ENCODE data around the gene SPRYD3.

The SPRYD3 gene

DNA sequence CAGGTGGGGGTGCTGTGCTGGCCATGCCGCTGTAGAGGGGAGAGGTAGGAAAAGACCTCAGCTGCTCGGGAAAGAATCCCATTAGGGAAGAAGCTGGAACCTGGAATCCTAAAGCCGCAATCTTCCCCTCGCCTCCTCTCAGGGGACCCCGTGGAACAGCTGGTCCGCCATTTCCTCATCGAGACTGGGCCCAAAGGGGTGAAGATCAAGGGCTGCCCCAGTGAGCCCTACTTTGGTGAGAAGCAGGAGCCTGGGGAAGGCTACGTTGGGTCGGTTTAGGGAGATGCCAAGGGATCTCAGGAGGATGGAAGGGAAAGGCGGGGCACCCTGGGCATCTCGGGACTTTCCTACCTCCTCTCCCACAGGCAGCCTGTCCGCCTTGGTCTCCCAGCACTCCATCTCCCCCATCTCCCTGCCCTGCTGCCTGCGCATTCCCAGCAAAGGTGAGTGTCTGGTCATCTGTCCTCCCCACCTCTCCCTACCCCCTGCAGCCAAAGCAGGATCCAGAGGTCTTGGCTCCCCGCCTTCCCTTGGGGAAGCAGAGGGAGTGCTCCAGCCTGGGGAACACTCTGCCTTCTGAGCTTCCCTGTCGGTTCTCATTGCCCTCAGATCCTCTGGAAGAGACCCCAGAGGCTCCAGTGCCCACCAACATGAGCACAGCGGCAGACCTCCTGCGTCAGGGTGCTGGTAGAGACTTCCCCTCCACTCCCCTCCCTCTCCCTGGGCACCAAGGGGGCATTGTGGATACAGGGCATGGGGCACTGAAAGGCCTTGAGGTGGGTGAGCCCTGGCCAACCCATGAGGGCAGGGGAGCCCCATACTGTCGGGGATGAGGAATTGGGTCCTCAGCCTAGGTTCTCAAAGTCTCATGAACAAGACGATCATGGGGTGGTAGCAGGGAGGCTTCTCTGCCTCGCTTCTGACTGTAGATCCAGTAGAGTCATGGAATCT, 16.9 kb downstream of the SPRYD3 start:
- DNase-seq = no peak

DNA sequence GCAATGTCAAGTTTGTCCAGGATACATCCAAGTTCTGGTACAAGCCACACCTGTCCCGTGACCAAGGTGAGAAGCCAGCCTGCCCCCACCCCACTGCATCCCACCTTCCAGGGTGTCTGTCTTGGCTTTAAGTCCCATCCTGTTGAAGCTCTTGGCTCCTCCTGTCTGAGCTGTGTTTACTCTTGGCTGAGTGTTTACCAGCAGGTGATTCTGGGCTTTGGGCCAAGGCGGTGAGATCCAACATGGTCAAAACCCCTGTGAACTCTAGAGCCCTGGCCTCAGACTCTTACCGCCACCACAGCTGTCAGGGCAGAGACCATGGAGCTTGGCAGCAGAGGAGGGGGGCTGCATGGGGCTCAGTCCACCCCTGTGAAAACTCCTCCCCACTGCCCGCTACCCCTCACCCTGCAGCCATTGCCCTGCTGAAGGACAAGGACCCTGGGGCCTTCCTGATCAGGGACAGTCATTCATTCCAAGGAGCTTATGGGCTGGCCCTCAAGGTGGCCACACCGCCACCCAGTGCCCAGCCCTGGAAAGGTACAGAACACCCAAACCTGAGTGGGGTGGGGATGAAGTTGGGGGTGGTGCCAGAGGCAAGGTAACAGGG, 17.7 kb downstream of the SPRYD3 start:
- DNase-seq = peak; percentile 56 to 85

DNA sequence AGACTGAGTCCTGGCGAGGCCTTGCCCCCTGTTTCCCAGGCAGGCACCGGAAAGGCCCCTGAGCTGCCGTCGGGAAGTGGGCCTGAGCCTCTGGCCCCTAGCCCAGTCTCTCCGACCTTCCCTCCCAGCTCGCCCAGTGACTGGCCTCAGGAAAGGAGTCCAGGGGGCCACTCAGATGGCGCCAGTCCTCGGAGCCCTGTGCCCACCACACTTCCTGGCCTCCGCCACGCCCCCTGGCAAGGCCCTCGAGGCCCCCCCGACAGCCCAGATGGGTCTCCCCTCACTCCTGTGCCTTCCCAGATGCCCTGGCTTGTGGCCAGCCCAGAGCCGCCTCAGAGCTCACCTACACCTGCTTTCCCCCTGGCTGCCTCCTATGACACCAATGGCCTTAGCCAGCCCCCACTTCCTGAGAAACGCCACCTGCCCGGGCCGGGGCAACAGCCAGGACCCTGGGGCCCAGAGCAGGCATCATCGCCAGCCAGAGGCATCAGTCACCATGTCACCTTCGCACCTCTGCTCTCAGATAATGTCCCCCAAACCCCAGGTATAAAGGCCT, 18.4 kb downstream of the SPRYD3 start:
- peak; percentile 41 to 76 for DNase-seq

DNA sequence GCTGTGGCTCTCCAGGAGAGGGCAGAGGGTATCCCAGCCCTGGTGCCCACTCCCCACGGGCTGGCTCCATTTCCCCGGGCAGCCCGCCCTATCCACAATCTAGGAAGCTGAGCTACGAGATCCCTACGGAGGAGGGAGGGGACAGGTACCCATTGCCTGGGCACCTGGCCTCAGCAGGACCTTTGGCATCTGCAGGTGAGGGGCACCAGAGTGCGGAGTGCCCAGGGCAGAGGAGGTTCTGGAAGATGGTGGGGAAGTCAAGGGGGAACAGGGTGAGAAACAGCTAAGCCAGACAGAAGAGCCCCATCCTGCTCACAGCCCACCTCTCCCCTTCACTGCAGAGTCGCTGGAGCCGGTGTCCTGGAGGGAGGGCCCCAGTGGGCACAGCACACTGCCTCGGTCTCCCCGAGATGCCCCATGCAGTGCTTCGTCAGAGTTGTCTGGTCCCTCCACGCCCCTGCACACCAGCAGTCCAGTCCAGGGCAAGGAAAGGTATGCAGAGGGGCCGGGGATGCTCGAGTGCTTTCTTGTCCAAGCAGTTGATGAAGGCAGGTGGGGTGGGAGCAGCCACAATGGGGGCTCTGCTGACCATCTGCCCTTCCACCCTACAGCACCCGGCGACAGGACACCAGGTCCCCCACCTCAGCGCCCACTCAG, 19.0 kb downstream of the SPRYD3 start:
- no peak for DNase-seq

DNA sequence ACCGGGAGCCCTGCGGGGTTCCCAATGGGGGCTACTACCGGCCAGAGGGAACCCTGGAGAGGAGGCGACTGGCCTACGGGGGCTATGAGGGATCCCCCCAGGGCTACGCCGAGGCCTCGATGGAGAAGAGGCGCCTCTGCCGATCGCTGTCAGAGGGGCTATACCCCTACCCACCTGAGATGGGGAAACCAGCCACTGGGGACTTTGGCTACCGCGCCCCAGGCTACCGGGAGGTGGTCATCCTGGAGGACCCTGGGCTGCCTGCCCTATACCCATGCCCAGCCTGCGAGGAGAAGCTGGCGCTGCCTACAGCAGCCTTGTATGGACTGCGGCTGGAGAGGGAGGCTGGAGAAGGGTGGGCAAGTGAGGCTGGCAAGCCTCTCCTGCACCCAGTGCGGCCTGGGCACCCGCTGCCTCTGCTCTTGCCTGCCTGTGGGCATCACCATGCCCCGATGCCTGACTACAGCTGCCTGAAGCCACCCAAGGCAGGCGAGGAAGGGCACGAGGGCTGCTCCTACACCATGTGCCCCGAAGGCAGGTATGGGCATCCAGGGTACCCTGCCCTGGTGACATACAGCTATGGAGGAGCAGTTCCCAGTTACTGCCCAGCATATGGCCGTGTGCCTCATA, 19.6 kb downstream of the SPRYD3 start:
- DNase-seq = no peak

DNA sequence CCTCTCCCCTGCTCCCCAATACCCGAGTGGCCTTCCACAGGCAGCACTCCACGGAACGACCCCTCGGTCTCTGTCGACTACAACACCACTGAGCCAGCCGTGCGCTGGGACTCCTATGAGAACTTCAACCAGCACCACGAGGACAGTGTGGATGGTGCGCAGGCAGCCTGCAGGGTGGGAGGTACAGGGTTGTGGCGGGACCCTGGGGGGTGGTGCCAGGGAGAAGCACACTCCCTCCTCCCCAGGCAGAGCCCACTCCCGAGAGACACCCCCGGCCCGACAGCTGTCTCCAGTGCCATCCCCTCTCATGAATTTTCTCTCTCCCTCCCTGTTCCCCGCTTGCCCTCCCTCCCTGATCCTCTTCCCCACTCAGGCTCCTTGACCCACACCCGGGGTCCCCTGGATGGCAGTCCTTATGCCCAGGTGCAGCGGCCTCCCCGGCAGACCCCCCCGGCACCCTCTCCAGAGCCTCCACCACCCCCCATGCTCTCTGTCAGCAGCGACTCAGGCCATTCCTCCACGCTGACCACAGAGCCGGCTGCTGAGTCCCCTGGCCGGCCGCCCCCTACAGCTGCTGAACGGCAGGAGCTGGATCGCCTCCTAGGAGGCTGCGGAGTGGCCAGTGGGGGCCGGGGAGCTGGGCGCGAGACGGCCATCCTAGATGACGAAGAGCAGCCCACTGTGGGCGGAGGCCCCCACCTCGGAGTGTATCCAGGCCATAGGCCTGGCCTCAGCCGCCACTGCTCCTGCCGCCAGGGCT, 20.3 kb downstream of the SPRYD3 start:
- DNase-seq = no peak

DNA sequence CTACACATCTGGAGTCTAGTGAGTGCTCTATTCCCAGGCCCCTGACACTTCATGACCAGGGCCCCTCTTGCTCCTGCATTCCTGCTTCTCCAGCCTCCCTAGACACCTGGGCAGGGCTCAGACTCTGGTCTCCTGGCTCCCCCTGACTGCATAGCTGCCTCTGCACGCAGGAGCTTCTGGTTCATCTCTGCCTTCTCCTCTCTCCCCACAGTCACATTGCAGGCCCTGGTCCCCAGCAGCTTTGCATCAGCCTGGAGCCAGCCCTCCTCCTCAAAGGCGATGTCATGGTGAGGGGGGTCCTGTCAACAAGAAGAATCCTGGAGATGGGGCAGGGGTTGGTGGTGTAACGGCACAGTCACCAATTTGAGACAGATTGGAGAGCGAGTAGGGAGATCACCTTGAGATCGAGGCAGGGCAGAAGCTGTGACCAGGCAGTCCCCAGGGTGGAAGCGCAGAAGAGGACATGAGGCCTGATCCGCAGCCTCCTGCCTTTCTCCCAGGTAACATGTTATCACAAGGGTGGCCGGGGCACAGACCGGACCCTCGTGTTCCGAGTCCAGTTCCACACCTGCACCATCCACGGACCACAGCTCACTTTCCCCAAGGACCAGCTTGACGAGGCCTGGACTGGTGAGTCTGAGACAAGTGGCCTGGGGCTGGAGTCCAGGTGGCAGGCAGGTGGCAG, 21.2 kb downstream of the SPRYD3 start:
- no peak for DNase-seq

DNA sequence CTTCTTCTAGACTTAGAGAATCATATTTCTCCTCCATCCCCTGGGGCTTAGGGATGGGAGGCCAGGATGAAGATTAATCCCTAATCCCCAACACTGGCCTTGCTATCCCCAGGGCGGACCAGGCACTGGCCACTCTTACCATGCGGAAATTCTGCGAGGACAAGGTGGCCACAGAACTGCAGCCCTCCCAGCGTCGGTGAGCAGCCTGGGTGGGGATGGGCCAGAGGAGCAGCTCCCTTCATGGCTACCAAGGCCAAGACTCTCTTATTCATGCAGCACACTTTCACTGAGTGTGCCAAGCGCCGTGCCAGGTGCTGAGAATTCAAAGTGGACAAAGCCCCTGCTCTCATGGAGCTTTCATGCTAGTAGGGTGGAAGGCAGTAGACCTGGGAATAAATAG, 22.3 kb downstream of the SPRYD3 start:
- no peak for DNase-seq

DNA sequence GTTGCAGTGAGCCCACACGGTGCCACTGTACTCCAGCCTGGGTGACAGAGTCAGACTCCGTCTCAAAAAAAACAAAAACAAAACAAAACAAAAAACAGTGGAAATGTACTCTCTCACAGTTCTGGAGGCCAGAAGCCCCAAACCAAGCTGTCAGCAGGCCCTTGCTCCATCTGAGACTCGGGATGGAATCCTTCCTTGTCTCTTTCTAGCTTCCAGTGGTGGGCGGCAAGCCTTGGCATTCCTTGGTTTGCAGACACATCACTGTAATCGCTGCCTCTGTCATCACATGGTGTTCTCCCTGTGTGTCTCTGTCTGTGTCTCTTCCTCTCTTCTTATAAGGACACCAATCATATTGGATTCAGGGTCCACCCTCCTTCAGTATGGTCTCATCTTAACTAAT, 22.9 kb downstream of the SPRYD3 start:
- DNase-seq = no peak

DNA sequence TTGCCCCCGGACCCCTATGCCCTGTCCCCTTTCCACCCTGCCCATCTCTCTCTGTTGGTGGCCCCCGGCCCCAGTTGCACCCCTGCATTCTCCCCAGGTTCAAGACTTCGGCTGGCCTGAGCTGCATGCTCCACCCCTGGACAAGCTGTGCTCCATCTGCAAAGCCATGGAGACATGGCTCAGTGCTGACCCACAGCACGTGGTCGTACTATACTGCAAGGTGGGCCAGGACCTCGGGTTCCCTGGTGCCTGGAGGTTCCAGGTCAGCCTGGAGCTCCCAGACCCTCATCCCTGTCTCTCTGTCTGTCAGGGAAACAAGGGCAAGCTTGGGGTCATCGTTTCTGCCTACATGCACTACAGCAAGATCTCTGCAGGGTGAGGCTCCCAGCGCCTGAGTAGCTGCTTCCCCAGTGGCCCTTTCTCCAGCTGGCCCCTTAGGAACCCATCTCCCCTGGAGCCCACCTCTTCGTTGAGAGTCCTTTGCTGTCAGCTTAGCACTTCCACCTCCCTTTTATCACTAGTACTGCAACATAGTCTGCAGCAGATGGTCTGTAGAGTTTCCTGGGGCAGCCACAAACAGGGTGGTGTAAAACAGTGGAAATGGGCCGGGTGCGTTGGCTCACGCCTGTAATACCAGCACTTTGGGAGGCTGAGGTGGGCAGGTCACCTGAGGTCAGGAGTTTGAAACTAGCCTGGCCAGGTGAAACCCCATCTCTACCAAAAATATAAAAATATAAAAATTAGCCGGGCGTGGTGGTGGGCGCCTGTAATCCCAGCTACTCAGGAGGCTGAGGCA, 23.5 kb downstream of the SPRYD3 start:
- DNase-seq = no peak

DNA sequence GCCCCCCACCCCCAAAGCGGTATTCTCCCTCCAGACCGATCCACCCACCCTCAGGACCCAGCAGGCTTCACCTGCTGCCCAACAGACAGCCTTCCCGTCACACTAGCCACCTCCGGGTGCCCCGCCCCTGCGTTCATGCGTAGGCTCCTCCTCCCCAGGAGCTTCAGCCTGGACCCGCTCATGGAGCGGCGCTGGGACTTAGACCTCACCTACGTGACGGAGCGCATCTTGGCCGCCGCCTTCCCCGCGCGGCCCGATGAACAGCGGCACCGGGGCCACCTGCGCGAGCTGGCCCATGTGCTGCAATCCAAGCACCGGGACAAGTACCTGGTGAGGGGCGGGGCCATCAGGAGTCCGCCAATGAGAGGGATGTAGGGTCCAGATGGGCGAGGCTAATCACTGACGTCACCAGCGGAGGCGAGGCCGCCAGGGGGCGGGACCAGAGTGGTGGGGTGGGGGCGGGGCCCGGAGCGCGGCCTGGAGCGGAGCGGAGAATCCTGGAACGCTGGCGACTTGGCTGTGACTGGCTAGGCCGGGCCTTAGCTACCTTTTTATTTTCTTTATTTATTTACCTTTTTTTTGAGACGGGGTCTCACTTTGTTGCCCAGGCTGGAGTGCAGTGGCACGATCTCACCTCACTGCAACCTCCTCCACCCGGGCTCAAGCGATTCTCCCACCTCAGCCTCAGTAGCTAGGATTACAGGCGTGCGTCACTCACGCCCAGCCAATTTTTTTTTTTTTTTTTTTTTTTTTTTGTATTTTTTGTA, 24.9 kb downstream of the SPRYD3 start:
- DNase-seq = peak; percentile 94 to 96

DNA sequence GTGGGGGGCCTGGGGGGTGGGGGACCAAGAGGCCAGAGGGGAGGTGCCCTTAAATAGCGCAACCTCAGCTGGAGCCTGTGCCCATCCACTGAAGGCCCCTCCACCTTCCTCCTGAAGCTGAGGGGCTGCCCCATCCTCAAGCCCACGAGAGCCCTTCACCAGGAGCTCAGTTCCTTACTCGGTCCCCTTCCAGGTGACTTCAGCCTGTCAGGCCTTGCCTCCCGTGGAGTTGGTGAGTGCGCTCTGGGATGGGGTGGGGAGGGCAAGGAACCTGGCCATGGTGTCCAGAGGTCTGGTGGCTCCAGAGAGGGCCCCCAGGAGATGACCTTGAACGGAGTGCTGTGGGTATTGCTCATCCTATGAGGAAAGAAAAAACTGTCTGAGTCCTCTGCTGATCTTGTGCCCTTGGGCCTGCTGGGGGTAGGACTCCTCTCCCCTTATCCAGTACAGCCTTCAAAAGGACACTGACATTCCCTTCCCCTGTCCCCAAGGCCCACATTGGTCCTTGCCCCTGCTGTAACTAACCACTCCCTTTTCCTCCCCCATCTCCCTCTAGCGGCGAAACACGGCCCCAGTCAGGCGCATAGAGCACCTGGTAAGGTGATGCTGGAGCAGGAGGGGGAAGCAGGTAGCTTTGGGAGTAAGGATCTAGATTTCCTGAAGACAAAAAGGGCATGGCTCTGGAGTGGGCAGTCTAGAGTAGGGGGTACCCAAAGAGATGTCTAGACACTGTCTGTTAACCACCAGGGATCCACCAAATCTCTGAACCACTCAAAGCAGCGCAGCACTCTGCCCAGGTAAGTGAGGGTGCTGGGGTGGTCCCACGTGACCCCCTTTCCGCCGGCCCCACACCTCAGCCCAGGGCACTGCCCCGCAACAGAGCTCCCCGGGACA, 25.7 kb downstream of the SPRYD3 start:
- peak; percentile 85 to 87 for DNase-seq

DNA sequence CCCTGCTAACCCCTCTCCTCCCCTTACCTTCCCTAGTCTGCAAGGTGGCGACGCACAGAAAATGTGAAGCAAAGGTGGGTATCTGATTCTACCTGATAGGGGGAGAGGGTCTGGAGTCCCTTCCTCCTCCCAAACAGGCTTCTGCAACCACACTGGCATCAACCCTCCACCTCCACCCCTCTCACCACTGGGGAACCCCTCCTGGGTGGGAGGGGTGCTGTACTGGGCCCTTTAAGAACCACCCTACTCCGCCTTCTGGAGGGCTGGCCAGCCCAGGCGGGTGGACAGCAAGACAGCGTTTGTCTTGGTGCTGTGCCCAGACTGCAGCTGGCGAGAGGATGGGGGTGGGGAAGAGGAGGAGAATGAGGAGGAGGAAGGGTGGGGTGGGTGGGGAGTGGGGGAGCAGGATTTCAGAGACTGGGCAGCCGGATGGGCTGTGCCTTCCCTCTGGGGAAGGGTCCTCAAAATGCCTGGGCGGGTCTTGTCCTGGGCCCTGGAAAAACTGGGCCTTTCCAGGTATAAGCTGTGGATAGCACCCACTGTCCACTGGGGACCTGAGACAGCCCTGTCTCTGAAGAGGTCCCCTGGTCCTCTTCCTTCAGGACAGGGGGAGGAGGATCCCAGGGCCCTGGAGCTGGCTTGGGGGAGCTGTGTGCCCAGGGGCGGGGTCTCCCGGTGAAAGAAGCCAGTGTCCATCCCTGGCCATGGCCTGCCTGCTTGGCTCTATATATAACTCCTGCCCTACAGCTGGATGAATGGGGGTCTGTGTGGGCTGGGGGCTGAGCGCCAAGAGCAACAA, 26.6 kb downstream of the SPRYD3 start:
- peak; percentile 42 to 72 for DNase-seq

DNA sequence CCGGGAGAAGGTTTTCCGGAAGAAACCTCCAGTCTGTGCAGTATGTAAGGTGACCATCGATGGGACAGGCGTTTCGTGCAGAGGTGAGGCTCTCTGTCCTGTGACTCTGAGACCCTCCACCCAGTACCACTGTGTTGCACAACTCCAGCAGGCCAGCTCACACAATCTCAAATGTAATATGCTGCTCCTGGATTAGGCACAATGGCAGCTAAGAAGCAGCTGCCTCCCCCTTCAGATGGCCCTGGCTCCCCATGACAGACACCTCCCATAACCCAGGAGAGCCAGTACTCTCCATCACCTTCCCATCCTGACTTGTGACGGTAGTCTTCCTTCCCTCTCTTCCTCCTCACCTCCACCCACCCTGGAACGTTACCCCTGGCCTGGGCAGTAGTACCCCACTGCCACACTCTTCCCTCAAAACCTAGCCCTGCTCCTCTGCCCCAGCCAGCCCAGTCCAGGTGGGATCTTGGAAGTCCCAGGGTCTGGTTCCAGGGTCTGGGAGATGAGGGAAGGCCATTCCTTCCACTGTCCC, 27.2 kb downstream of the SPRYD3 start:
- DNase-seq = no peak

DNA sequence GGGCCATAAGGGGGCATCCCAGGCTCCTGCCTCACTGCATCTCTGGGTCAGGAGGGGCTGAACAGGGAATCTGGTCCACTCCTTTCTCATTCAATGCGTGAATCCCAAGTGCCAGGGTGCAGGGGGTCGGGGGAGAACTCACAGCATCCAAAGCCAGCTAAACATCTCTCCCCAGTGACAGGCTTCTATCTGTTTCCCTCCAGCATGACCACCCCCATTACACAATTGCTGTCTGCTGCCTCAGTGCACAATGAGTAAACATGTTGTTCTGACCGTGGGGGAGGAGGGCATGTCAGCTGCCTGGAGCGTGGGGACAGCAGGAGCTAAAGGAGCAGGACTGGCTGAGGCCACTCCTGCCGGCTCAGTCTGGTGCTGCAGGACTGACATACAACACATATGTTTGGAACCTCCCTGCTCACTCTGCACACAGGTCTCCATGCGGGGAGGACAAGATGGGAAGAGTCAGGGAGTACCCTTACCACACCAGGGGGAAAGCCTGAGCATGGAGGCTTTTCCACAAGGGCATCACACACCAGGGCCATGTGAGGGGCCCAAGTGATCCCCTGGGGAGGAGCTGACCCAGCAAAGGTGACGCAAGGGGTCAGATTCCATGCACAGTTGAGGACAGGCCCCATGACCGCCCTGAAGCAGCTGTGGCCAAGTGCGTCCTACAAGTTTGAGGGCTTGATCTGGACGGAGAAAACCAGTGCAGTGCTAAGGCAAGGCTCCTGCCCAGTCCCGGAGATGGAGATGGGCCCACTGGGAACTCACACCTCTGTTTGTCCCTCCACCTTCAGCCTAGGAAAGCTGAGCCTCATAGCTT, 27.9 kb downstream of the SPRYD3 start:
- DNase-seq = no peak

DNA sequence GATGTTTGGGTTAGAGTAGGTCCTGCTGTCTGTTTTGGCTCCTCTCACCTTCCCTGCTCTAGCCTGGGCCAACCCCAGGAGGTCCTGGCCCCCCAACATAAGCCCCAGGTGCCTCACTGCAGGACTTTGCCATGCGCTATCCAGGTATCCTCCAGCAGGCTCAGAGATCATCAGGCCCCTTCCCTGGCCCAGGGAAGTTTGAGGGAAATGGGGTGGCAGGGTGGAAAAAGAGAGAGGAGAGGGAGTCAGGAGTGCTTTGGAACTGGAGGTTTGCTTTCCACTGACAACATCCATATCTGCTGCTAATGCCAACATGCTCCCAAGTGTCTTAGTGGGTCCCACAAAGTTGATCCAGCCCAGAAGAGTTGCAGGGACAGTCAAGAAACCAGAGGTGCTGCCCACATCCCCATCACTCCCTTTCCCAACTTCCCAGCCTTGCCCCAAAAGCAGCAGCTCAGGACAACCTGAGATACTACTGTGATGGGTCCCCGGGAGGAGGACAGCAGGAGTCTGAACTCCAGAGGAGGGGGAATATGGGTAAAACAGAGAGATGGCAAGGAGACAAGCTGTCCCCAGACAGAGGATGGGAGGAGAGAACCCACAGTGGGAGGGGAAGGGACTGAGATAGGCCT, 28.6 kb downstream of the SPRYD3 start:
- DNase-seq = no peak

Data from NCI-H2081 (cell line).